Epithelial cell of esophagus (primary cell): ENCODE measurements around the gene FAM171A1.
"Not testable (repeated sequence)": the region's sequence is repeated elsewhere in the genome, so short reads cannot be mapped to it uniquely, and the experiment has no call there.

Source experiments
- DNase-seq: peaks from one replicate; pipeline ENCODE4 v3.0.0; 2010; ENCODE audit warnings: low read depth
- H3K4me3 ChIP-seq: 2 replicates; pipeline ENCODE4 v1.5.1; 2011; ENCODE audit warnings: mild to moderate bottlenecking, low read length, control low read depth
- CTCF ChIP-seq: IDR thresholded peaks from 2 replicates; pipeline ENCODE4 v1.5.1; 2011; ENCODE audit warnings: low read depth, mild to moderate bottlenecking, low read length, control low read depth, inconsistent platforms; ENCODE audit not compliant: insufficient read depth; ENCODE audit errors: missing control alignments

The FAM171A1 gene

GRCh38 chr10:15213461-15213861 is 157.6 kb downstream of the FAM171A1 start:
- TF ChIP-seq CTCF, result no peak
- DNase-seq, result no peak
- no peak overlapping the region for H3K4me3 ChIP-seq

GRCh38 chr10:15211464-15211979 is 159.6 kb downstream of the FAM171A1 start:
- H3K4me3 ChIP-seq, result no peak overlapping the region
- peak; percentile 63 for DNase-seq
- no peak for TF ChIP-seq CTCF

GRCh38 chr10:15210521-15210920 is 160.6 kb downstream of the FAM171A1 start:
- DNase-seq, result no peak
- no peak overlapping the region for H3K4me3 ChIP-seq
- TF ChIP-seq CTCF, result no peak

- TF ChIP-seq CTCF, result peak; percentile 89
- H3K4me3 ChIP-seq, result no peak overlapping the region
- peak; percentile 74 for DNase-seq
These were observed 161.1 kb downstream of the FAM171A1 start for GRCh38 chr10:15209827-15210509.

GRCh38 chr10:15208221-15208620 is 162.9 kb downstream of the FAM171A1 start:
- no peak for TF ChIP-seq CTCF
- no peak for DNase-seq
- no peak overlapping the region for H3K4me3 ChIP-seq

- DNase-seq, H3K4me3 ChIP-seq: not testable (repeated sequence)
These were observed 163.7 kb downstream of the FAM171A1 start for GRCh38 chr10:15207410-15207809.

GRCh38 chr10:15202639-15203038 is 168.4 kb downstream of the FAM171A1 start:
- TF ChIP-seq CTCF, result no peak
- no peak for DNase-seq
- no peak overlapping the region for H3K4me3 ChIP-seq

GRCh38 chr10:15202301-15202621 is 168.8 kb downstream of the FAM171A1 start:
- not testable (repeated sequence) for H3K4me3 ChIP-seq
- peak; percentile 12 for DNase-seq
